Activated naive CD4-positive, alpha-beta T cell treated with anti-CD3 and anti-CD28 coated beads for 36 hours (primary cell): ENCODE measurements around the gene KCNMA1. TPM values are rescaled to one million over a fixed set of nuclear protein-coding genes. Genes with fewer than 3 reads are reported as not detected.

Source experiments
- CTCF ChIA-PET: fragments of 350-600 bp; sonication (Branson Sonifier 250); formaldehyde crosslinking; loops from one replicate; lab custom pipeline; 2021; ENCODE audit warnings: antibody characterized with exemption; lab: Charles Lee
- DNase-seq: peaks from one replicate; pipeline ENCODE4 v3.0.0-alpha.2; 2020
- H3K27ac Mint-ChIP-seq: one replicate; pipeline ENCODE4 v1.8.0; 2021; ENCODE audit warnings: mild to moderate bottlenecking, mixed read lengths
- H3K27me3 Mint-ChIP-seq: one replicate; pipeline ENCODE4 v1.8.0; 2021; ENCODE audit warnings: low read depth, mixed read lengths
- H3K36me3 Mint-ChIP-seq: one replicate; pipeline ENCODE4 v1.8.0; 2021; ENCODE audit warnings: low read depth, mixed read lengths
- H3K4me1 Mint-ChIP-seq: one replicate; pipeline ENCODE4 v1.8.0; 2021; ENCODE audit warnings: low read depth, mixed read lengths
- H3K4me3 Mint-ChIP-seq: one replicate; pipeline ENCODE4 v1.8.0; 2021; ENCODE audit warnings: mild to moderate bottlenecking, moderate library complexity, mixed read lengths
- H3K9me3 Mint-ChIP-seq: one replicate; pipeline ENCODE4 v1.8.0; 2021; ENCODE audit warnings: mixed read lengths
- intact Hi-C: fragments of 100-400 bp; cut with micrococcal nuclease; formaldehyde crosslinking; loops from one replicate; pipeline ENCODE4 v1.15.1; 2023
- total RNA-seq, 2 experiments: library from RNA; stranded (reverse); gene quantifications; one replicate each; pipeline ENCODE4 v1.2.3, GENCODE V29; 2021

The KCNMA1 gene
- total RNA-seq, 2 experiments from 2014 or later = not detected

GRCh38 chr10:77408259-77408658 lies 229.3 kb downstream of the KCNMA1 start:
- no peak for DNase-seq
- Mint-ChIP-seq H3K4me1 (no peaks in the 10 kb centered on the region), H3K36me3 (no peaks in the 10 kb centered on the region), H3K9me3 (no peaks in the 10 kb centered on the region), H3K27me3 (peaks cover 6% of the 10 kb centered on the region), H3K4me3 (no peak overlapping the region), H3K27ac (no peak overlapping the region)
- intact Hi-C loops = no loop called here
- CTCF ChIA-PET = no interaction called here

DNA sequence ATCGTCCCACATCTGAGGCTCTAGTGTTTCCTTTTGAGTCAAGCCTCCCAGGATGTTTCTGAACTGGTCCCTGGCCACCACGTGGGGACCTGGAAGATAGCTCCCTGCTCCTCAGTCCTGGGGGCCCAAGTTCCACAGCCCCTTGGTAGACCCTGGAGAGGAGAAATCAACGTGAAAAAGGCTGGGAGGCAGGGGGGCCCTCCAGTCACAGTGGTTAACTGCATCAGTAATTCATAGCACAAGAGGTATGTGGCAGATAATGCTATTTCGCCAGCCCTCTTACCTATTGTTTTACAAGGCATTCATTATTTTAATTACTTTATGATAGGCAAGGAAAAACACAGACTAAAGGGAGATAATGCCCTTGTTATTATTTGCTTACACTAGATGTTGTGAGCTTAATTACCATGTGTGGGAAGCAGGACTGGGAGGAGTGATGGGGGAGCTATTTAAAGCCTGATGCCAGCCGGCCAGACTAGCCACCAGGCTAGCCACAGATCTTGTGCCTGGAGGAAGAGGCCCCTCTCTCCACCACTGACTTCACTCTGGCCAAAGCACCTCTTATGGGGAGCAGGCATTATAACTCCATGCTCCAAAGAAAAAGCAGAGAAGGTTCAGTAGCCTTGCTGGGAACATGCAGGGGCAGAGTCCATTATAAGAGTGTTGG lies 230.7 kb downstream of the KCNMA1 start:
- Mint-ChIP-seq H3K4me3 (no peak overlapping the region), H3K36me3 (no peaks in the 10 kb centered on the region), H3K27ac (no peak overlapping the region), H3K4me1 (no peaks in the 10 kb centered on the region), H3K27me3 (peaks cover 9% of the 10 kb centered on the region), H3K9me3 (no peaks in the 10 kb centered on the region)
- CTCF ChIA-PET = interaction anchor here (0.8 kb wide), 1 partner anchor 12 kb away, joined by 3 read pairs; no protein-coding TSS in a partner anchor
- intact Hi-C loops = no loop called here
- DNase-seq = no peak

DNA sequence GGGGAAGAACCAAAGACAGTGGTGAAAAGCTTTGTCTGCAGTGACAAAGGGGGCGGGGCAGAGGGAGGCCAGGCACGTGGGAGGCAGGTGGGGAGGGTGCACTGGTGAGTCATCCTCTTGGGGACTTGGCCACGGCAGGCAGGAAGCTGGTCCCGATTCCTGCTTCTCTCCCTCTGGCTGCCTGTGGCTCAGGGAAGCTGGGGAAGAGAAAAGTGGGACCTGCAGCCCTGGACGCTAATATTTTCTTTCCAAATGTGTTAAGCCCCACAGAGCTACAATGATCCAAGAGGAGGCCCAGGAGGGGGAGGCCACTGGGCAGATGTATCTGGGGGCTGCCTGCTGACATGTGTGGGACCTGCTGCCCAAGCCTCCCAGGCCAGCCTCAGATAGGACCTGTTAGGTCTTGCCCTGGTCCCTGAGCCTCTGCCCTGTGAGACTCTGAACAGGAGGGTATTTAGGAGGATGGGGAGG lies 231.8 kb downstream of the KCNMA1 start:
- Mint-ChIP-seq H3K27ac (no peak overlapping the region), H3K4me1 (no peaks in the 10 kb centered on the region), H3K36me3 (no peaks in the 10 kb centered on the region), H3K27me3 (peaks cover 12% of the 10 kb centered on the region), H3K4me3 (no peak overlapping the region), H3K9me3 (no peaks in the 10 kb centered on the region)
- intact Hi-C loops = no loop called here
- CTCF ChIA-PET = interaction anchor here (0.5 kb wide), 1 partner anchor 15 kb away, joined by 3 read pairs; no protein-coding TSS in a partner anchor
- DNase-seq = peak; percentile 13

DNA sequence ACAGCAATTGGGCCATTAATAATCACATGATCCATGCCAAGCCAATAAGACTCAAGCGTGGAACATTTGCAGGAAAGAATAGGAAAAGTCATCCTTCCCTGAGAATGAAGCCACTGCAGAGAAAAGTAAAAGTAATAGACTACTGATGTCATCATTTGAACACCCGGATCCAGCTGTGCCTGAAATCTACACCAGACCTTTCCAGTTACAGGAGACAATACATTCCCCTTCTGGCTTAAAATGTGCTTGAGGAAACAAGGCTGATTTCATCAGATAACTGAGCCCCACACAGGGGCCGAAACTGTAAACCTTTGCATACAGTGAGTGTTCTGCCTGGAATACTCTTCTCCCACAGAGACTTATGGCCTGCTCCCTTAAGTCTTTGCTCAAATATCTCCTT lies 232.8 kb downstream of the KCNMA1 start:
- Mint-ChIP-seq H3K4me1 (no peaks in the 10 kb centered on the region), H3K4me3 (no peak overlapping the region), H3K27ac (no peak overlapping the region), H3K27me3 (peaks cover 12% of the 10 kb centered on the region), H3K36me3 (no peaks in the 10 kb centered on the region), H3K9me3 (no peaks in the 10 kb centered on the region)
- no peak for DNase-seq
- CTCF ChIA-PET = no interaction called here
- intact Hi-C loops = no loop called here

DNA sequence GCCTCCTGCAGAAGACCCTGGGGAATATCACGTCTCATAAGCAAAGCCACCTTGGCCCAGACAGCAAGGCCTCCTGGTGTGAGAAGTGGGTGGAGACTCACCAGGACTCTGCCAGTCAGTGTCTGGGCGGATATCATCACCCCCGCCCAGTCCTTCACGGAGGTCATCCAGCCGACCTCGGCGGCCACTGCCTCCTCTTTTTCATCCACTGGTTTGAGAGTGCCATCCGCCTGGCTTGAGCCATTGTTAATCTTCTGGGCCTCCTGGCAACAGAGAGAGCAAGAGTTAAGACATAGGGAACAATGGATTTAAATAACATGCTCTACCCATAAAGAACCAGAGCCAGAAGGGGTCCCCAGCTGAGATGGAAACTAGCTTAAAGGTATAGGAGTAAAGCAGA lies 233.8 kb downstream of the KCNMA1 start:
- Mint-ChIP-seq H3K36me3 (no peaks in the 10 kb centered on the region), H3K9me3 (no peaks in the 10 kb centered on the region), H3K27me3 (peaks cover 12% of the 10 kb centered on the region), H3K27ac (no peak overlapping the region), H3K4me3 (no peak overlapping the region), H3K4me1 (no peaks in the 10 kb centered on the region)
- no peak for DNase-seq
- CTCF ChIA-PET = no interaction called here
- intact Hi-C loops = no loop called here

GRCh38 chr10:77401683-77402082 lies 235.9 kb downstream of the KCNMA1 start:
- H3K4me3 Mint-ChIP-seq = no peak overlapping the region
- DNase-seq = no peak
- no peaks in the 10 kb centered on the region for H3K4me1 Mint-ChIP-seq
- intact Hi-C loops = no loop called here
- CTCF ChIA-PET = no interaction called here
- H3K27me3 Mint-ChIP-seq = peaks cover 9% of the 10 kb centered on the region
- no peaks in the 10 kb centered on the region for H3K9me3 Mint-ChIP-seq
- H3K36me3 Mint-ChIP-seq = no peaks in the 10 kb centered on the region
- no peak overlapping the region for H3K27ac Mint-ChIP-seq

GRCh38 chr10:77400033-77400432 lies 237.6 kb downstream of the KCNMA1 start:
- H3K9me3 Mint-ChIP-seq = no peaks in the 10 kb centered on the region
- DNase-seq = no peak
- H3K36me3 Mint-ChIP-seq = no peaks in the 10 kb centered on the region
- intact Hi-C loops = no loop called here
- H3K4me1 Mint-ChIP-seq = no peaks in the 10 kb centered on the region
- H3K4me3 Mint-ChIP-seq = no peak overlapping the region
- peaks cover 9% of the 10 kb centered on the region for H3K27me3 Mint-ChIP-seq
- CTCF ChIA-PET = no interaction called here
- H3K27ac Mint-ChIP-seq = no peak overlapping the region

GRCh38 chr10:77398986-77399755 lies 238.4 kb downstream of the KCNMA1 start:
- Mint-ChIP-seq H3K27ac (no peak overlapping the region), H3K4me3 (no peak overlapping the region), H3K4me1 (no peaks in the 10 kb centered on the region), H3K9me3 (no peaks in the 10 kb centered on the region), H3K27me3 (peaks cover 9% of the 10 kb centered on the region), H3K36me3 (no peaks in the 10 kb centered on the region)
- DNase-seq = no peak
- intact Hi-C loops = no loop called here
- CTCF ChIA-PET = no interaction called here

GRCh38 chr10:77398558-77398957 lies 239.1 kb downstream of the KCNMA1 start:
- Mint-ChIP-seq H3K27me3 (peaks cover 9% of the 10 kb centered on the region), H3K9me3 (no peaks in the 10 kb centered on the region), H3K4me1 (no peaks in the 10 kb centered on the region), H3K4me3 (no peak overlapping the region), H3K27ac (no peak overlapping the region), H3K36me3 (no peaks in the 10 kb centered on the region)
- intact Hi-C loops = no loop called here
- CTCF ChIA-PET = no interaction called here
- no peak for DNase-seq

- H3K9me3 Mint-ChIP-seq = no peaks in the 10 kb centered on the region
- no peak for DNase-seq
- no peaks in the 10 kb centered on the region for H3K36me3 Mint-ChIP-seq
- H3K4me3 Mint-ChIP-seq = no peak overlapping the region
- no peaks in the 10 kb centered on the region for H3K4me1 Mint-ChIP-seq
- H3K27ac Mint-ChIP-seq = no peak overlapping the region
- peaks cover 6% of the 10 kb centered on the region for H3K27me3 Mint-ChIP-seq
- intact Hi-C loops = no loop called here
- CTCF ChIA-PET = no interaction called here
Observed at GRCh38 chr10:77397103-77397502, 240.5 kb downstream of the KCNMA1 start.

DNA sequence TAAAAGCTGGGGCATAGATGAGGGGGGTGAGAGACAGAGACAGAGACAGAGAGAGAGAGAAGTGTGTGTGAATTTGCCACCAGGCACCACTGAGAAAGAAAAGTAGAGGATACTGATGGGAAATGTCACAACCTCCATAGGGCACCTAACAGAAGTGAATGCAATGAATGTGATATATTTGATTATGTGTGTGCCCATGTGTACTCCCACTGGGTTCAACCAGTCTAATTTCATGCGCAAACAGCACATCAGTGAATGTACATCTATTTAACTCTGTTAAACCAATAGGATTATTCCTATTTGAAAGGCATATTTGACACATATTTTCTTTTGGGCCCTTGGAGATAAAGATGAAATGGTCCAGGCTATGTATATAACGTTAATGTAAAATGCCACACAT lies 241.3 kb downstream of the KCNMA1 start:
- intact Hi-C loops = no loop called here
- no peak overlapping the region for H3K4me3 Mint-ChIP-seq
- no peaks in the 10 kb centered on the region for H3K36me3 Mint-ChIP-seq
- no peak for DNase-seq
- H3K9me3 Mint-ChIP-seq = no peaks in the 10 kb centered on the region
- H3K27ac Mint-ChIP-seq = no peak overlapping the region
- H3K27me3 Mint-ChIP-seq = peaks cover 2% of the 10 kb centered on the region
- CTCF ChIA-PET = no interaction called here
- no peaks in the 10 kb centered on the region for H3K4me1 Mint-ChIP-seq

GRCh38 chr10:77393821-77394501 lies 243.6 kb downstream of the KCNMA1 start:
- Mint-ChIP-seq H3K27ac (no peak overlapping the region), H3K4me3 (no peak overlapping the region), H3K9me3 (no peaks in the 10 kb centered on the region), H3K4me1 (no peaks in the 10 kb centered on the region), H3K36me3 (no peaks in the 10 kb centered on the region), H3K27me3 (peaks cover 5% of the 10 kb centered on the region)
- no peak for DNase-seq
- CTCF ChIA-PET = interaction anchor here (0.7 kb wide), 1 partner anchor 13 kb away, joined by 3 read pairs; no protein-coding TSS in a partner anchor
- intact Hi-C loops = loop anchor here (5.0 kb wide), 2 partner anchors 227 to 248 kb away; no protein-coding TSS in a partner anchor
